LHCN-M2 (cell line): ENCODE data around the gene TPI1. TPM values are rescaled to one million over a fixed set of nuclear protein-coding genes. Genes with fewer than 3 reads are reported as not detected.

Source experiments
- DNase-seq: peaks from one replicate; pipeline ENCODE4 v3.0.0-alpha.2; 2012; ENCODE audit warnings: low read depth
- total RNA-seq: library from RNA; depleted of rRNA; stranded (reverse); fragments of >200 nt; gene quantifications from 2 replicates; pipeline ENCODE4 v1.2.3, GENCODE V29; 2014; rRNA removed

Gene TPI1
- total RNA-seq, 1 experiment from 2014 or later: 2,020 TPM

DNA sequence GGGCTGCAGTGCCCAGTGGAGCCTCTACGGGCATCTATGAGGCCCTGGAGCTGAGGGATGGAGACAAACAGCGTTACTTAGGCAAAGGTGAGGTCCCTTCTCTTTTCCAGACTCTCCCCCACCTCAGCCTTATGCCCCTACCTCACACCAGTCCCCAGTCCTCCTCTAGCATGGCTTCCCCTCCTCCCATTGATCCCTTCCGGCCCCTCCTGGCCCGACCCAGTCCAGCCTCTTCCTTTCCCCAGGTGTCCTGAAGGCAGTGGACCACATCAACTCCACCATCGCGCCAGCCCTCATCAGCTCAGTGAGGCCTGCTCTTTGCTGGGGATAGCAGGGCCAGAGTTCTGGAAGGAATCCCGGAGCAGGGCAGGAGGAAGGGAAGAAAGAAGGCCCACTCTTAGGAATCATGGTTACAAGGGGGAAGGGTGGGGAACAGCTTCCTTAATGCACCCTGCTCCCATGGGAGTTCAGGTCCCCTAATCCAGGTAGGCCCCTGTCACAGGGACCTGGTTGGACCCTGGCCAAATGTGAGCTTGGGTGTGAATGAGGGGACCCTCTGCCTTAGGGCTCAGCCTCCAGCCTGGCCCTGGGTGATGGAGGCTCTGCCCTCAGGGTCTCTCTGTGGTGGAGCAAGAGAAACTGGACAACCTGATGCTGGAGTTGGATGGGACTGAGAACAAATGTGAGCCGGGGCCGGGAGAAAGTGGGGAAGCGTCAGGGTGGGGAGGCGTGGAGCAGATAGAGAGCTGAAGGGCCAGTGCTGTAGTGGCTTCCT, 49.3 kb downstream of the TPI1 start:
- no peak for DNase-seq

DNA sequence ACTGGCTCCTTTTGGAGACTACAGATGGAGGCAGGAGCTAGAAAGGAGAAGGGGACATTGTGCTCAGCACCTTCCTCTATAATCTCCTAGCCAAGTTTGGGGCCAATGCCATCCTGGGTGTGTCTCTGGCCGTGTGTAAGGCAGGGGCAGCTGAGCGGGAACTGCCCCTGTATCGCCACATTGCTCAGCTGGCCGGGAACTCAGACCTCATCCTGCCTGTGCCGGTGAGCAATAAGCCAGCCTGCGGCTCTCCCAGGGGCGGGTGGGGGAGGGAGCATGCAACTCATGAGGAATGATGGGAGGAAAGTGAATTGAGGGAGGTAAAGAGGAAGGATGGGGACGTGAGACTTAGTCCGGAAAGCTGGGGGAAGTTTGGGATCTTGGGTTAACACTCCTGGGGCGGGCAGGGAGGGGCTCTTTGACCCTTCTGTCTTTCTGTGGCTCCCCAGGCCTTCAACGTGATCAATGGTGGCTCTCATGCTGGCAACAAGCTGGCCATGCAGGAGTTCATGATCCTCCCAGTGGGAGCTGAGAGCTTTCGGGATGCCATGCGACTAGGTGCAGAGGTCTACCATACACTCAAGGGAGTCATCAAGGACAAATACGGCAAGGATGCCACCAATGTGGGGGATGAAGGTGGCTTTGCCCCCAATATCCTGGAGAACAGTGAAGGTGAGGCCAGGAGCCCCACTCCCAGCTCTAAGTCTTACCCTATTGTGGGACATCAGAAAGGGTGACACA, 50.3 kb downstream of the TPI1 start:
- peak; percentile 49 for DNase-seq

DNA sequence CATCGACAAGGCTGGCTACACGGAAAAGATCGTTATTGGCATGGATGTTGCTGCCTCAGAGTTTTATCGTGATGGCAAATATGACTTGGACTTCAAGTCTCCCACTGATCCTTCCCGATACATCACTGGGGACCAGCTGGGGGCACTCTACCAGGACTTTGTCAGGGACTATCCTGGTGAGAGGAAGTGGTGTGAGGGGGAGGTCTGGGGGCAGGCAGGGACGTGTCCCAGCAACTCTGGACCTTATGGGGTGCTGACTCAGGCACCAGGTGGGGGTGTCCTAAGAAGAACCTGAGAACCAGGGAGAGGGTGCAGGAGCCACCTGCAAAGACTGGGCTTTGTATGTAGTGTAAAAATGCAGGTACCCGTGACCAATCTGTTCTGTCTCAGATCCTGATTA, 52.3 kb downstream of the TPI1 start:
- DNase-seq: no peak

Other genes with a start within 250 kb of the TPI1 start
- gene LPAR5, start 231.6 kb upstream of the TPI1 start, total RNA-seq: not detected in 2 replicates
- 0.32 TPM in 1 of 2 replicates, not detected in the other for gene ACRBP, start 220.1 kb upstream of the TPI1 start, total RNA-seq
- gene ING4, start 204.4 kb upstream of the TPI1 start, total RNA-seq: 26.3 and 40.8 TPM in 2 replicates
- gene ZNF384, start 178.2 kb upstream of the TPI1 start, total RNA-seq: 28.4 and 30.8 TPM in 2 replicates
- 0.34 TPM in 1 of 2 replicates, not detected in the other for gene PIANP, start 166.7 kb upstream of the TPI1 start, total RNA-seq
- gene COPS7A, start 143.5 kb upstream of the TPI1 start, total RNA-seq: 111 and 130 TPM in 2 replicates
- gene MLF2, start 114.4 kb upstream of the TPI1 start, total RNA-seq: 304 and 308 TPM in 2 replicates
- gene PTMS, start 101.2 kb upstream of the TPI1 start, total RNA-seq: 244 and 318 TPM in 2 replicates
- 0.23 and 0.45 TPM in 2 replicates for gene LAG3, start 95.0 kb upstream of the TPI1 start, total RNA-seq
- 0.92 TPM in 1 of 2 replicates, not detected in the other for gene CD4, start 78.0 kb upstream of the TPI1 start, total RNA-seq
- 2.0 TPM in 2 replicates for gene GPR162, start 45.7 kb upstream of the TPI1 start, total RNA-seq
- 47.6 and 58.4 TPM in 2 replicates for gene P3H3, start 39.1 kb upstream of the TPI1 start, total RNA-seq
- gene GNB3, start 26.6 kb upstream of the TPI1 start, total RNA-seq: 2.6 and 2.8 TPM in 2 replicates
- 101 and 120 TPM in 2 replicates for gene CDCA3, start 16.2 kb upstream of the TPI1 start, total RNA-seq
- gene USP5, start 15.4 kb upstream of the TPI1 start, total RNA-seq: 119 and 127 TPM in 2 replicates
- gene SPSB2, start 5.8 kb downstream of the TPI1 start, total RNA-seq: 9.6 and 13.0 TPM in 2 replicates
- gene LRRC23, start 37.3 kb downstream of the TPI1 start, total RNA-seq: 4.0 and 5.3 TPM in 2 replicates
- gene ENO2, start 47.0 kb downstream of the TPI1 start, total RNA-seq: 22.7 and 26.3 TPM in 2 replicates
- gene ATN1, start 60.4 kb downstream of the TPI1 start, total RNA-seq: 15.4 and 20.0 TPM in 2 replicates
- not detected in 2 replicates for gene RNU7-1, start 76.3 kb downstream of the TPI1 start, total RNA-seq
- 185 and 223 TPM in 2 replicates for gene C12orf57, start 76.5 kb downstream of the TPI1 start, total RNA-seq
- gene PTPN6, start 83.8 kb downstream of the TPI1 start, total RNA-seq: not detected in 2 replicates
- gene PHB2, start 103.1 kb downstream of the TPI1 start, total RNA-seq: 302 and 330 TPM in 2 replicates
- gene EMG1, start 103.4 kb downstream of the TPI1 start, total RNA-seq: 39.1 and 61.7 TPM in 2 replicates
- 14.6 and 20.4 TPM in 2 replicates for gene LPCAT3, start 150.9 kb downstream of the TPI1 start, total RNA-seq
- gene C1S, start 193.2 kb downstream of the TPI1 start, total RNA-seq: 14.8 and 26.9 TPM in 2 replicates
- gene C1R, start 224.9 kb downstream of the TPI1 start, total RNA-seq: 63.0 and 131 TPM in 2 replicates
- 17.9 and 24.7 TPM in 2 replicates for gene C1RL, start 241.7 kb downstream of the TPI1 start, total RNA-seq